PC-3 (cell line): ENCODE data around the gene EIPR1. TPM values are rescaled to one million over a fixed set of nuclear protein-coding genes. Genes with fewer than 3 reads are reported as not detected.

Experiments used
- ATAC-seq: fragments of 200-7000 bp; cut with Tn5 transposase; 2 replicates; pipeline ENCODE4 v1.9.1; 2020; ENCODE audit warnings: mild to moderate bottlenecking, moderate library complexity
- BruUV-seq: library from RNA; stranded (reverse); fragments of 400-500 nt; replicated peaks from 2 replicates; lab custom pipeline; 2021; lab: Mats Ljungman, UMichigan
- CTCF ChIA-PET: fragments of 300-600 bp; sonication (Branson Sonifier 250); formaldehyde crosslinking; loops from one replicate; lab custom pipeline; 2022; ENCODE audit warnings: antibody characterized with exemption; lab: Charles Lee
- POLR2A ChIA-PET: fragments of 300-600 bp; sonication (Branson Sonifier 250); formaldehyde crosslinking; loops from one replicate; lab custom pipeline; 2022; ENCODE audit warnings: antibody characterized with exemption; ENCODE audit not compliant: unreplicated experiment; lab: Charles Lee
- DNase-seq: peaks from one replicate; pipeline ENCODE4 v3.0.0-alpha.2; 2015
- H2AFZ ChIP-seq: fragments of 300-600 bp; sonication (generic); 2 replicates; pipeline ENCODE4 v1.6.0; 2016; ENCODE audit warnings: antibody characterized with exemption, low read length
- H3F3A ChIP-seq: fragments of 300-600 bp; sonication (generic); one replicate; pipeline ENCODE4 v1.6.0; 2017; ENCODE audit warnings: antibody characterized with exemption, low read length, control low read depth, mild to moderate bottlenecking; ENCODE audit not compliant: unreplicated experiment
- H3K27ac ChIP-seq: fragments of 300-600 bp; sonication (generic); 2 replicates; pipeline ENCODE4 v1.5.1; 2016; ENCODE audit warnings: mild to moderate bottlenecking, low read length
- H3K27me3 ChIP-seq: fragments of 300-600 bp; sonication (generic); 2 replicates; pipeline ENCODE4 v1.6.1; 2016; ENCODE audit warnings: low read length, mixed read lengths
- H3K36me3 ChIP-seq: fragments of 300-600 bp; sonication (generic); 2 replicates; pipeline ENCODE4 v1.6.1; 2016; ENCODE audit warnings: low read depth, mixed run types, low read length, mixed read lengths
- H3K4me1 ChIP-seq: fragments of 300-600 bp; sonication (generic); 2 replicates; pipeline ENCODE4 v1.5.1; 2016; ENCODE audit warnings: low read length; ENCODE audit not compliant: insufficient read depth
- H3K4me2 ChIP-seq: fragments of 300-600 bp; sonication (generic); 2 replicates; pipeline ENCODE4 v1.6.0; 2016; ENCODE audit warnings: low read length
- H3K4me3 ChIP-seq: fragments of 300-600 bp; sonication (generic); 2 replicates; pipeline ENCODE4 v1.5.1; 2016; ENCODE audit warnings: mild to moderate bottlenecking, low read length, mixed read lengths
- H3K79me2 ChIP-seq: fragments of 300-600 bp; sonication (generic); 2 replicates; pipeline ENCODE4 v1.6.1; 2017; ENCODE audit warnings: low read length, mixed read lengths
- H3K9ac ChIP-seq: fragments of 300-600 bp; sonication (generic); 2 replicates; pipeline ENCODE4 v1.6.0; 2016; ENCODE audit warnings: mild to moderate bottlenecking, low read length
- H3K9me2 ChIP-seq: fragments of 300-600 bp; sonication (generic); replicated peaks from 2 replicates; pipeline ENCODE4 v1.6.1; 2016; ENCODE audit warnings: mixed run types, low read length, mixed read lengths
- H3K9me3 ChIP-seq: fragments of 300-600 bp; sonication (generic); 2 replicates; pipeline ENCODE4 v1.6.1; 2016; ENCODE audit warnings: low read length, mixed read lengths
- H4K20me1 ChIP-seq: fragments of 300-600 bp; sonication (generic); 2 replicates; pipeline ENCODE4 v1.6.1; 2016; ENCODE audit warnings: low read length, mixed read lengths
- EZH2 ChIP-seq: fragments of 300-600 bp; sonication (generic); IDR thresholded peaks from one replicate; pipeline ENCODE4 v1.6.1; 2017; ENCODE audit warnings: antibody characterized with exemption, mild to moderate bottlenecking, low read length; ENCODE audit not compliant: unreplicated experiment
- EZH2phosphoT487 ChIP-seq: fragments of 300-600 bp; sonication (generic); IDR thresholded peaks from 2 replicates; pipeline ENCODE4 v1.6.1; 2018; ENCODE audit warnings: mild to moderate bottlenecking, antibody characterized with exemption, low read length, borderline replicate concordance
- intact Hi-C: fragments of 100-400 bp; cut with micrococcal nuclease; formaldehyde crosslinking; loops from 2 replicates; pipeline ENCODE4 v1.9.0; 2023
- total RNA-seq: library from RNA; depleted of rRNA; stranded (reverse); fragments of >200 nt; gene quantifications from 2 replicates; pipeline ENCODE4 v1.2.3, GENCODE V29; 2014
- TF ChIP-seq, protein P1 (sequence below): fragments of 300-600 bp; sonication (generic); conservative IDR thresholded peaks from 2 replicates; pipeline ENCODE4 v1.5.1; 2017; ENCODE audit warnings: antibody characterized with exemption, low read depth, mild to moderate bottlenecking, low read length

EIPR1 gene
- total RNA-seq, 1 experiment from 2014 or later, result 90.1 TPM

DNA sequence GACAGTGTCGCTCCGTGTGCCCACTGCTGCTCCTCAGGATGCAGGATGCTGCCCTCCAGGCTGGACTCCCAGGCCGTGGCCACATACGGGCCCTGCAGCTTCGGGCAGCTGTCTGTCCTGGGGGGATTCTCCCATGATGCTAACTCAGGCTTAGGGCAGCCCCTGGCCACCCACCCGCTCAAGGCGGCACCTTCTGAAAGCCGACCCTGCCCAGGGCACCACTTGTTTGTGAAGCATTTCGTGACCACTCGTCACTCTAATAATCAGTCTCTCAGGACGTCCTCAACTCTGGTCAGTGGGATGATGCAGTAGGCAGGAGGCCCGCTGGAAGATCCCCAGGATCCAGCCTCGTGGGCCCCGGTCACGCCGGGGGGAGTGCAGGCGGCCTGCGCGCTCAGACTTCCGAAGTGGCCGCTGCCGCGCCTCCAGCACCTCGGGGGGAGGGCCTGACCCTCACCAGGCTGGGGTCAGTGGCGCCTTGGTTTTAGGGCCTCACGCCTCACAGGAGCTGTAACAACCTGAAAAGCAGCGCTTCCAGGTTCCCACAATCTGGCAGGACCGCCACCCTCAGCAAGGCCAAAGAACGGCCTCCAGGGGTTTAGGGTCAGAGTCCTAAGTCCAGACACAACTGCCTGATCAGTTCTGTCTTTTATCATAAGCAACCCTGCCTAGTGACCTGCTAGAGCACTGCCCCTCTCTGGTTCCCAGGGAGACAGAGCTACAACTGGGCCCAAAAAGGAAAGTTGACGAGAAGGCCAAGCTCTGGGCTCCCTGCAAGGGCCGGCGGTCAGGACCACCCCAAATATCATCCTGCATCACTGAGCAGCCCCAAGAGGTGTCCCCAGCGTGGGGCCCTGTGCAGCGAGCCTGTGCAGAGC, 53.0 kb downstream of the EIPR1 start:
- no peak overlapping the region for H3K4me3 ChIP-seq
- CTCF ChIA-PET, result no interaction called here
- POLR2A ChIA-PET, result no interaction called here

DNA sequence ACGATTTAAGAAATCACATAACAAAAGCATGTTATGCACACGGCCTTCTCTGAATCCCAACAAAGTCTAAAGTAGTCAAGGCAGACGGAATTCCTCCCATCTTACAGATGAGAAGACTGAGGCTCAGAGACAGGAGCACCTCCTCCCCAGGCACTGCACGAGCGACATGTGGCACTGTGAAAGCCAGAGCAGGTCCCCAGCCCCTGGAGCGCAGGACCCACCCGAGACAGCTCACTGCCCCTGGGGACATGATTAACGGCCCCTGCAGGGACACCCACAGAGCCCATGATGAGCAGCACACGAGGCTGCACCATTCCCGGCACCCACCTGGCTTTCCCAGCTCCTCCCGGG, 53.6 kb downstream of the EIPR1 start:
- ChIA-PET POLR2A (no interaction called here), CTCF (no interaction called here)
- no peak for DNase-seq
- Histone ChIP-seq H3K79me2 (peaks cover 5% of the 10 kb centered on the region; the same call in 1 of the 2 replicates), H3K27ac (no peak overlapping the region), H3F3A (no peaks in the 10 kb centered on the region), H3K36me3 (no peaks in the 10 kb centered on the region; the same call in 1 of the 2 replicates), H3K9ac (no peak overlapping the region), H2AFZ (no peak overlapping the region), H3K4me2 (no peak overlapping the region), H3K27me3 (no peaks in the 10 kb centered on the region), H3K9me2 (no peaks in the 10 kb centered on the region), H3K9me3 (no peaks in the 10 kb centered on the region), H4K20me1 (no peaks in the 10 kb centered on the region; the same call in 1 of the 2 replicates), H3K4me1 (no peaks in the 10 kb centered on the region), H3K4me3 (no peak overlapping the region)
- TF ChIP-seq EZH2phosphoT487 (no peak), EZH2 (no peak)
- TF ChIP-seq, protein P1, sequence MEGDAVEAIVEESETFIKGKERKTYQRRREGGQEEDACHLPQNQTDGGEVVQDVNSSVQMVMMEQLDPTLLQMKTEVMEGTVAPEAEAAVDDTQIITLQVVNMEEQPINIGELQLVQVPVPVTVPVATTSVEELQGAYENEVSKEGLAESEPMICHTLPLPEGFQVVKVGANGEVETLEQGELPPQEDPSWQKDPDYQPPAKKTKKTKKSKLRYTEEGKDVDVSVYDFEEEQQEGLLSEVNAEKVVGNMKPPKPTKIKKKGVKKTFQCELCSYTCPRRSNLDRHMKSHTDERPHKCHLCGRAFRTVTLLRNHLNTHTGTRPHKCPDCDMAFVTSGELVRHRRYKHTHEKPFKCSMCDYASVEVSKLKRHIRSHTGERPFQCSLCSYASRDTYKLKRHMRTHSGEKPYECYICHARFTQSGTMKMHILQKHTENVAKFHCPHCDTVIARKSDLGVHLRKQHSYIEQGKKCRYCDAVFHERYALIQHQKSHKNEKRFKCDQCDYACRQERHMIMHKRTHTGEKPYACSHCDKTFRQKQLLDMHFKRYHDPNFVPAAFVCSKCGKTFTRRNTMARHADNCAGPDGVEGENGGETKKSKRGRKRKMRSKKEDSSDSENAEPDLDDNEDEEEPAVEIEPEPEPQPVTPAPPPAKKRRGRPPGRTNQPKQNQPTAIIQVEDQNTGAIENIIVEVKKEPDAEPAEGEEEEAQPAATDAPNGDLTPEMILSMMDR, result no peak
- no TSS peak for BruUV-seq
- ATAC-seq, result no peak
- intact Hi-C loops, result no loop called here

More for the DNA sequence above, 53.0 kb downstream of the EIPR1 start:
- Histone ChIP-seq H3K27ac (no peak overlapping the region), H3K79me2 (peaks cover 9% of the 10 kb centered on the region; the same call in 1 of the 2 replicates), H2AFZ (no peak overlapping the region), H3K9me3 (no peaks in the 10 kb centered on the region), H3K9ac (no peak overlapping the region), H3K36me3 (no peaks in the 10 kb centered on the region; the same call in 1 of the 2 replicates), H3K9me2 (no peaks in the 10 kb centered on the region), H3F3A (no peaks in the 10 kb centered on the region), H3K4me1 (no peaks in the 10 kb centered on the region), H3K4me2 (no peak overlapping the region), H3K27me3 (no peaks in the 10 kb centered on the region), H4K20me1 (no peaks in the 10 kb centered on the region; the same call in 1 of the 2 replicates)
- ATAC-seq (no peak), DNase-seq (no peak)
- no TSS peak for BruUV-seq
- intact Hi-C loops, result no loop called here
- TF ChIP-seq, protein P1, result no peak
- TF ChIP-seq EZH2phosphoT487 (no peak), EZH2 (no peak)
